Measurements from ENCODE around the gene KCTD6. TPM values are rescaled to one million over a fixed set of nuclear protein-coding genes. Genes with fewer than 3 reads are reported as not detected.

Gene KCTD6
- total and polyA plus RNA-seq, 2 of the 4 experiments (the other 2 are of a cell fraction): 7.0 to 9.2 TPM

DNA sequence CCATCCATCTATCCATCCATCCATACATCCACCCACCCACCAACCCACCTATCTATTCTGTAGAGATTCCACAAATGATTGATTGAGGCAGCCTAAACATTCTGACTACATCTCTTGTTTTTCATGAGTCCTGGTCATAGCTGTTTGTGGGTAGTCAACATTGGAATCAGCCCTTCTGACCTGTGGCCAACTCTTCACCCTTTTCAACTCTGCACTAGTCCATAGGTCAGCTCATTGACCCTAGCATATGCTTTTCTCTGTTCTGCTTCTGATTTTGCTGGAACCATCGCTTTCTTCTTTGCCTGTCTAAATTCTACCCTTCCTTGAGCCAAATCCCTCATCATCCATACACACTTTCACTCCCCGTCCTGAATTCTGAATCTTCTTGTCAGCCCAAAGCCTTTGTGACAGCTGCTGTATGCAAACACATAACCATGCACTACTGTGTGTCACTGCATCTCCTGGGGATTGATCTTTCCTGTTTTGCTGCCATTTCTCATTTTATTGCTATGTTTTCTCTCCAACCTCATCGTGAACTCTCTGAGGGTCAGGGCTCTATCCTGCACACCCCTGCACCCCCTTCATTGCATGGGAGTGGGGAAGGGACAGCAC is 16.8 kb upstream of the KCTD6 start:
- Histone ChIP-seq H3K79me1 (ENCODE audit: low read depth in 1 of 2, low read length in 2 of 2) (no peaks in the 10 kb centered on the region), H3K27ac (ENCODE audit: insufficient read depth, low read length) (no peak overlapping the region), H3K27me3 (ENCODE audit: control insufficient read depth, insufficient read depth, low read length) (peaks cover 4% of the 10 kb centered on the region; the same call in 1 of the 2 replicates), H2BK15ac (ENCODE audit: low read depth, low read length) (no peak overlapping the region), H2BK5ac (ENCODE audit: low read depth, low read length, poor library complexity, severe bottlenecking) (no peak overlapping the region), H3K4me1 (ENCODE audit: control insufficient read depth, insufficient read depth, low read length) (peaks cover 12% of the 10 kb centered on the region), H3K9me3 (ENCODE audit: control insufficient read depth, insufficient read depth, low read length) (peaks cover 4% of the 10 kb centered on the region), H4K5ac (ENCODE audit: low read depth, low read length) (no peak overlapping the region), H3K9me1 (ENCODE audit: insufficient read depth, low read length) (peaks cover 10% of the 10 kb centered on the region), H4K91ac (ENCODE audit: insufficient read depth, low read depth, low read length) (no peak overlapping the region), H3K56ac (ENCODE audit: extremely low read depth, insufficient read depth, low read length) (no peak overlapping the region), H3K23ac (ENCODE audit: low read depth, low read length) (no peak overlapping the region), H2BK120ac (ENCODE audit: low read depth, low read length) (no peak overlapping the region), H2AK5ac (ENCODE audit: low read depth, low read length) (no peak overlapping the region), H2BK20ac (ENCODE audit: low read depth, low read length) (no peak overlapping the region), H3K4me2 (ENCODE audit: low read depth, low read length) (no peak overlapping the region), H3K4ac (ENCODE audit: low read depth, low read length) (no peak overlapping the region), H2AK9ac (replicated peaks; ENCODE audit: low read depth, low read length, poor library complexity) (no peak overlapping the region), H3K14ac (replicated peaks; ENCODE audit: low read depth, low read length) (no peak overlapping the region), H4K20me1 (ENCODE audit: insufficient read depth, low read length) (no peaks in the 10 kb centered on the region), H3K36me3 (ENCODE audit: control insufficient read depth, insufficient read depth, low read length) (no peaks in the 10 kb centered on the region), H4K8ac (ENCODE audit: low read depth in 2 of 2, low read length in 2 of 2) (no peak overlapping the region), H3K4me3 (ENCODE audit: insufficient read depth, low read depth, low read length) (no peak overlapping the region), H3K9ac (ENCODE audit: low read depth, low read length) (no peak overlapping the region), H3K18ac (ENCODE audit: low read depth, low read length) (no peak overlapping the region), H2AFZ (replicated peaks; ENCODE audit: low read length, poor library complexity) (no peak overlapping the region)
- dilution Hi-C loops (cut with HindIII; ENCODE audit: low sequenced_read_pairs, unreplicated experiment): no loop called here
- ChIA-PET POLR2A (ENCODE audit: unreplicated experiment) (no interaction called here), CTCF (interaction anchor here (0.6 kb wide), 1 partner anchor 32 kb away, joined by 3 read pairs; no protein-coding TSS in a partner anchor)
- intact Hi-C loops (cut with micrococcal nuclease): loop anchor here (5.0 kb wide), 1 partner anchor 38 kb away; no protein-coding TSS in a partner anchor
- no peak for DNase-seq
- BruUV-seq (replicated peaks): no TSS peak
- 63% methylated on average over 2 of the region's 3 CpGs; no CpG with 5 or more reads in 1 of the 2 experiments for whole genome bisulfite sequencing, 2 experiments (ENCODE audit: extremely low coverage in 2 of 2, insufficient read length in 1 of 2)
- in situ Hi-C loops (cut with MboI; ENCODE audit: low sequenced_read_pairs): no loop called here
- no peak for ATAC-seq (ENCODE audit: low read depth)
- TF ChIP-seq, protein P1, sequence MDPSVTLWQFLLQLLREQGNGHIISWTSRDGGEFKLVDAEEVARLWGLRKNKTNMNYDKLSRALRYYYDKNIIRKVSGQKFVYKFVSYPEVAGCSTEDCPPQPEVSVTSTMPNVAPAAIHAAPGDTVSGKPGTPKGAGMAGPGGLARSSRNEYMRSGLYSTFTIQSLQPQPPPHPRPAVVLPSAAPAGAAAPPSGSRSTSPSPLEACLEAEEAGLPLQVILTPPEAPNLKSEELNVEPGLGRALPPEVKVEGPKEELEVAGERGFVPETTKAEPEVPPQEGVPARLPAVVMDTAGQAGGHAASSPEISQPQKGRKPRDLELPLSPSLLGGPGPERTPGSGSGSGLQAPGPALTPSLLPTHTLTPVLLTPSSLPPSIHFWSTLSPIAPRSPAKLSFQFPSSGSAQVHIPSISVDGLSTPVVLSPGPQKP (IDR thresholded peaks at IDR 0.05; ENCODE audit: borderline replicate concordance, low read depth, low read length): no peak
- TF ChIP-seq FOS (IDR thresholded peaks at IDR 0.05; ENCODE audit: low read depth, low read length) (no peak), RCOR1 (IDR thresholded peaks at IDR 0.05; ENCODE audit: insufficient replicate concordance, low read length) (no peak), CEBPB (IDR thresholded peaks at IDR 0.05; ENCODE audit: low read depth, low read length) (no peak), RAD21 (IDR thresholded peaks at IDR 0.05; ENCODE audit: low read length) (no peak), MAFK (IDR thresholded peaks at IDR 0.05; ENCODE audit: low read depth, low read length) (no peak), MXI1 (IDR thresholded peaks at IDR 0.05; ENCODE audit: borderline replicate concordance, low read depth, low read length) (no peak), CHD1 (IDR thresholded peaks at IDR 0.05; ENCODE audit: low read depth, low read length) (no peak), BHLHE40 (IDR thresholded peaks at IDR 0.05; ENCODE audit: low read depth, low read length) (no peak), NFE2L2 (IDR thresholded peaks at IDR 0.05; ENCODE audit: low read depth, low read length) (no peak), SMC3 (IDR thresholded peaks at IDR 0.05; ENCODE audit: low read depth, low read length) (no peak), RFX5 (IDR thresholded peaks at IDR 0.05; ENCODE audit: low read depth, low read length) (no peak), MAZ (IDR thresholded peaks at IDR 0.05; ENCODE audit: borderline replicate concordance, low read depth, low read length) (no peak), POLR2A (IDR thresholded peaks at IDR 0.05; ENCODE audit: low read depth, low read length) (no peak)
- TF ChIP-seq, protein P2, sequence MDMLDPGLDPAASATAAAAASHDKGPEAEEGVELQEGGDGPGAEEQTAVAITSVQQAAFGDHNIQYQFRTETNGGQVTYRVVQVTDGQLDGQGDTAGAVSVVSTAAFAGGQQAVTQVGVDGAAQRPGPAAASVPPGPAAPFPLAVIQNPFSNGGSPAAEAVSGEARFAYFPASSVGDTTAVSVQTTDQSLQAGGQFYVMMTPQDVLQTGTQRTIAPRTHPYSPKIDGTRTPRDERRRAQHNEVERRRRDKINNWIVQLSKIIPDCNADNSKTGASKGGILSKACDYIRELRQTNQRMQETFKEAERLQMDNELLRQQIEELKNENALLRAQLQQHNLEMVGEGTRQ (IDR thresholded peaks at IDR 0.05; ENCODE audit: low read depth, low read length): no peak
- TF ChIP-seq, protein P3, sequence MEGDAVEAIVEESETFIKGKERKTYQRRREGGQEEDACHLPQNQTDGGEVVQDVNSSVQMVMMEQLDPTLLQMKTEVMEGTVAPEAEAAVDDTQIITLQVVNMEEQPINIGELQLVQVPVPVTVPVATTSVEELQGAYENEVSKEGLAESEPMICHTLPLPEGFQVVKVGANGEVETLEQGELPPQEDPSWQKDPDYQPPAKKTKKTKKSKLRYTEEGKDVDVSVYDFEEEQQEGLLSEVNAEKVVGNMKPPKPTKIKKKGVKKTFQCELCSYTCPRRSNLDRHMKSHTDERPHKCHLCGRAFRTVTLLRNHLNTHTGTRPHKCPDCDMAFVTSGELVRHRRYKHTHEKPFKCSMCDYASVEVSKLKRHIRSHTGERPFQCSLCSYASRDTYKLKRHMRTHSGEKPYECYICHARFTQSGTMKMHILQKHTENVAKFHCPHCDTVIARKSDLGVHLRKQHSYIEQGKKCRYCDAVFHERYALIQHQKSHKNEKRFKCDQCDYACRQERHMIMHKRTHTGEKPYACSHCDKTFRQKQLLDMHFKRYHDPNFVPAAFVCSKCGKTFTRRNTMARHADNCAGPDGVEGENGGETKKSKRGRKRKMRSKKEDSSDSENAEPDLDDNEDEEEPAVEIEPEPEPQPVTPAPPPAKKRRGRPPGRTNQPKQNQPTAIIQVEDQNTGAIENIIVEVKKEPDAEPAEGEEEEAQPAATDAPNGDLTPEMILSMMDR (conservative IDR thresholded peaks at IDR 0.05; ENCODE audit: low read depth, low read length): no peak

All from IMR-90 (cell line).